Measurements from ENCODE around the gene PCLO. TPM values are rescaled to one million over a fixed set of nuclear protein-coding genes. Genes with fewer than 3 reads are reported as not detected.
"Not testable (repeated sequence)": the region's sequence is repeated elsewhere in the genome, so short reads cannot be mapped to it uniquely, and the experiment has no call there.

Gene PCLO
- total RNA-seq, 1 experiment from 2014 or later, result 1.3 TPM

DNA sequence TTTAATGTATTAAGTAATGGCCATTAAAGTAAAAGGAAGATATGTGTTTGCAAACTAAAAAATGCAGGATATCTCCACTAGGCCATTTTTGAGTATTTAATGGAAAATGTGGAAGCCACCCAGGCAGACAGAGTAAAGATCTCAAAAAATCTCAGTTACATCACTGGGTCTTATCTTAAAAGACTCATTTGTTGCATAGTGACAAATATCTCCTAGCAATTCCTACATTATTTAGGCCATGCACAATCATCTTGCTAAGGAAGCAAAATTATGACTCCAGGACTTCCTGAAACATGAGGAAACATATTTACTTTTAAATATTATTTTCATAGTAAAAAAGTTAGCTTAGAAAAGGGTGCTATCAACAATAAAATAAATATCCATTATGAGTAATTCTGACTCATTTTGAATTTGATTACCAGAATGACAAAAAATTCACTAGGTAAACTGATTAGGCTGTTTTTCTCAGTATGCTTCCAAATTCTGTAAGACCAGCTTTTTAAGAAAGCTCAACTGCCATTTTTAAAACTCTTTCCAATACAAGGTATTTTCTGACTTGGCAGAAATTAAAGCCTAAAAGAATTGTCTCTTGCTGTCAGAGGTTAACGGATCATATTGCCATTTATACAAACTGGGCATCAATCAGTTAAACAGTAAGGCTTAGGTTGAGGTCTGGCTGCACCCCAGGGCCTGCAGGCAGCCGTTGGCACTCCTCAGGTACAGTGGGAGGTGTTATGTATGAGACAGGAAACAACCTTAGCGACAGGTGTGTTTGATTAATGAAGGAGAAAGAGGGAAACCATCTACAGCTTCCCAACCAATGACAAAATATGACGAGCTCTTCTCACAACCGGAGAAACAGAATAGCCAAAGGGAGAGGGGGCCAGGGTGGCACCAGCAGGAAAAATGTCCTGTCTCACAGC, 31.8 kb downstream of the PCLO start:
- DNase-seq (ENCODE audit: low read depth), result no peak

DNA sequence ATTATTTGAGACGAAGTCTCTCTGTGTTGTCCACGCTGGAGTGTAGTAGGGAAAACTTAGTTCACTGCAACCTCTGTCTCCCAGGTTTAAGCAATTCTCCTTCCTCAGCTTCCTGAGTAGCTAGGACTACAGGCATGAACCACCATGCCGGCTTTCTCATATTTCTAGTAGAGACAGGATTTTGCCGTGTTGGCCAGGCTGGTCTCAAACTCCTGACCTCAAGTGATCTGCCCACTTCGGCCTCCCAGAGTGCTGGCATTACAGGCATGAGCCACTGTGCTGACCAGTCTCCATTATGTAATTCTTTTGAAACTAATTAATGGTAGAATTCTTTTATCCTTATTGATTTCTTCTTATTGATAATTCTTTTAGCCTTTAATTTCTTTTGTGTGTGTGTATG, 32.5 kb downstream of the PCLO start:
- DNase-seq (ENCODE audit: low read depth), result no peak

DNA sequence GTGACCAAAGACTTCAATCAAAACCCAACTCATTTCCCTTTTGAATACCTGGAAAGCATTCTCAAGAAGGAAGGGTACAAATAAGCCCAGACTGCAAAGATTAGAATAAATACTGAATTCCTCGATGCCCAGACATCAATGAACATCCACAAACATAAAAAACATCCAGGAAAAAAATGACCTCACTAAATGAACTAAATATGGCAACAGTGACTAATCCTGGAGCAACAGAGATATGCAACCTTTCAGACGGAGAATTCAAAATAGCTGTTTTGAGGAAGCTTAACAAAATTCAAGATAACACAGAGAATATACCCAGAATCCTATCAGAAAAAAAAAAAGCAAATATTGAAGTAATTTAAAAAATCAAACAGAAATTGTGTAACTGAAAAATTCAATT, 43.2 kb downstream of the PCLO start:
- no peak for DNase-seq (ENCODE audit: low read depth)

DNA sequence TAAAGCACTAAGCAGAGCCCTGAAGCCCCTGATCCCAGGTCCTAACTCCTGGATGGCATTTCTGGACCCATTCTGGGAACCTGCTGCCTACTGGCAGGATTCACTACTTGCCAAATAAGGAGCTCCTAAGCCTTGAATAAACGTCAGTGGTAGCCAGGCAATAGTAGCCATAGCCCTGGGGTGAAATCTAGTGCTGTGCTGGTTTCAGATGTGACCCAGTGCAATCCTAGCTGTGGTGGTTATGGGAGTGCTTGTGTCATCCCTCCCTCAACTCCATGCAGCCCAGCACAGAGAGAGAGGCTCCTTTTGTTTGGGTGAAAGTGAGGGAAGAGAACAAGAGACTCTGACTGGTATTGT, 43.7 kb downstream of the PCLO start:
- no peak for DNase-seq (ENCODE audit: low read depth)

DNA sequence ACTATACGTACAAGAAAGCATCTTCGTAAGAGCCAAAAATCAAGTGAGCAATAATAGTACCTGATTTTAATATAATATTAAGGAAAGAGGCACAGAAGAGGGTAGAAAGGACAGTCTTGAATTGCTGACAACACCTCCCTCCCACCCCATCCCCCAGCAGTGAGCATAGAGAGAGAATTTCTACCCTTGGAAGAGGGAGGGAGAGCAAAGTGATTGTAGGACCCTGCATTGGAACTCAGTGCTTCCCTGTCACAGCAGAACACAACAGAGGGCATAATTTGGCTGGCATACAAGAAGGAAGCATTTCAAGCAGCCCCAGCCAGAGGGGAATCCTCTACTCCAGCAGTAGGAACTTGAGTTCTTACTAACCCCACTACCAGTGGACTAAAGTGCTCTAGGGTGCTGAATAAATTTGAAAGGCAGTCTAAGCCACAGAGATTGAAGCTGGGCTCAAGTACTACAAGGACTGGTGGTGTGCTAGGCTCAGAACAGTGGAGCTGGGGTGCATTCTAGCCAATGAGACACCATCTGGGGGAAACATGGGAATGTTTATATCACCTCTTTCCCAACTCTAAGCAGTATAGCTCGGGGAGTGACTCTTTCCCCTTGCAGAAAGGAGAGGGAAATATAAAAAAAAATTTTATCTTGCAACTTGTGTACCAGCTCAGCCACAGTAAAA, 44.2 kb downstream of the PCLO start:
- DNase-seq (ENCODE audit: low read depth), result no peak

DNA sequence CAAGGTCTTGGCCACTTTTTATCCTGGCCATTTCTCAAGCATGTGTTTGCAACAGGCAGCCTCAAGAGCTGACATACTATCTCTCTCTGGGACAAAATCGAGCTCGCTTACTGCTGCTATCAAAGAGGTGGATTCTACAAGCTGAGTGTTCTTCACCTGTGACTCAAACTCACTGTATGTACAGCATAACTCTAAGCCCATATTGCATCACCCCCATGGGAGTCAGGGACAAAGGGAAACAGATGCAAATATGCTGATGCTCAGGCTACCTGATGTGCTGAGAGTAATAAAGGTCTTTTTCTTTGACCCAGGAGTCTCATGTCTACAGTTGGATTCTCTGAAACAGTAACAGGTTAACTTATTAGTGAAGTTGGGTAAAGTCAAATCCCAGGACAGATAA, 45.2 kb downstream of the PCLO start:
- no peak for DNase-seq (ENCODE audit: low read depth)

DNA sequence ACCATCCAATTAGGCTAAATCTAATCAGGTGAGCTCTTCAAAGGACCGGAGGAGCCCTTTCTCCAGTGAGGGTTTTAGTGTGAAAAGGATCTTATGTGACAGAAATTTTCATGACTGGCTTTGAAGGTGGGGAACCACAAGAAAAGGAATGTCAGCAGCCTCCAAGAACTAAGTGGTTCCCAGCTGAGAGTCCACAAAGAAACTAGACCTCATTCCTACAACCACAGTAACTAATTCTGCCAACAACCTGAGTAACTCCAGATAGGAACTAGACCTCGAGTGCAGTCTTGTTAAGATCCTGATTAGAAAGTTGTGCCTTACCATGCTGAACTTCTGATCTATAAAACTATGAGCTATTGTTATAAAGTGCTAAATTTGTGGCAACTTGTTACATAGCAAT, 51.3 kb downstream of the PCLO start:
- no peak for DNase-seq (ENCODE audit: low read depth)

DNA sequence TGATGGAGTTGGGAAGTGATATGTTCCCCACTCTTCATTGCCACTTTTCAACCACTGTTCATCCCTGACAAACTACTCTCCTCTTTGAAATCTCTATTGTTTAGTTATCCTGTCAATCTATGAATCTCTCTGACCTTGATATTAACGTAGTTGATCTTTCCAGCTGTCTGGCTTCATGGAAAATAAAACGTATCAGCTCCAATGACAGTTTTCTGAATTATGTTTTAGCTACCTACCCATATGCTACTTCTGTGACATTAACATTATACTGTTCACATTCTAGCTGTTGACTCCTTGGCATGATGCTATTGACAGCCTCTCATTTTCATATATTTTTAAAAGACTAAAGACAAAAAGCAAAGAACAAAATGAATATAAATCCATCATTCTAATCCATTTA, 53.3 kb downstream of the PCLO start:
- no peak for DNase-seq (ENCODE audit: low read depth)

DNA sequence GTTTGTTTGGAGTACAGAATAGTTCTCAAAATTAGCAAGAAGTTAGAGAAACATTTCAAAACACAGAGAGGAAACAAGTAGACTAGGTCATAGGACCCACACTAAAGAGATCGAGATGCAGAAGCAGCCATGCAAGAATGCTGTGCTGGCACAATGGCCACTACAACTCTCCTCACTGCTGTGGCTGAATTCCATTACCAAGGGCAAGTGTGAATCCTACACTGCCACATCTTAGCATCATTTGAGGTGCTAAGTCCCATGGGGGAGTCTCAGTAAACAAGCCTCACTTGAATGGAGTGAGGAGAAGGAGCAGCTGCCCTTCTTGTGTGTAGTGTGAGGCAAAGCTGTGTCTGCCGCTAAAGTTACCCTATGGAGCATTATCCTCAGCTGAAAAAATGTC, 56.7 kb downstream of the PCLO start:
- no peak for DNase-seq (ENCODE audit: low read depth)

DNA sequence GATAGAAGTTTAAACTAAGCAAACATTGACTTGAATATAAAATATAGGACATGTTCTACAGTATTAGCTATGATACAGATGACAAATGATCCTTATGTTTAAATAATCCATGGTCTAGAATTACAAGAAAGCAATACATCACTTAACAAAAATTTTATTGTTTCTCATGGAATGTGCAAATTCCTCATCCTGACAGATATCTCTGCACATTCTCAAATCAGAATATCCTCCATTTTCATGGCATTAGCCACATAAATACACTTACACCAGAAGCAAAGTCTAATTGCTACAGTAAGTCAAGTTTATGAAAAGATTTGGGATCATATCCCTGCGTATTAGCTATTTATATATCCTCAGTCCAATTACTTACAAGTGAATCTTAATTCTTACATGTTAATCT, 57.6 kb downstream of the PCLO start:
- DNase-seq (ENCODE audit: low read depth), result no peak

DNA sequence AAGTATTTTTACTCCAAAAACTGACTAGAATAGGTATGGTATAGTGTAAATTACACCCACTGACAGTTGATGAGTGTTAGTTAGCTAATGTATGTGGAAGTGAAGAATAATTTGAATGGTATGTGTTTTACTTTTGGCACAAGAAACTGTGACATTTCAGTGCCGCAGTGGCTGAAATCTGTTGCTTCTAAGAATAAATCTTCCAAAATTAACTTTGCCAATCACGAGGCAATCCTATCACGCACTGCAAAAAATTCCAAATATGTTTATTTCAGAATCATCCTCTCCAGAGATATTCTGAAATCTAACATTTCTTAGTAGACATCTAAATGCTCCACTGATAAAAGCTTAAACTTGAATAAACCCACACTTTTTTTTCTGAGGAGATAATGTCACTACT, 61.2 kb downstream of the PCLO start:
- DNase-seq (ENCODE audit: low read depth), result no peak

DNA sequence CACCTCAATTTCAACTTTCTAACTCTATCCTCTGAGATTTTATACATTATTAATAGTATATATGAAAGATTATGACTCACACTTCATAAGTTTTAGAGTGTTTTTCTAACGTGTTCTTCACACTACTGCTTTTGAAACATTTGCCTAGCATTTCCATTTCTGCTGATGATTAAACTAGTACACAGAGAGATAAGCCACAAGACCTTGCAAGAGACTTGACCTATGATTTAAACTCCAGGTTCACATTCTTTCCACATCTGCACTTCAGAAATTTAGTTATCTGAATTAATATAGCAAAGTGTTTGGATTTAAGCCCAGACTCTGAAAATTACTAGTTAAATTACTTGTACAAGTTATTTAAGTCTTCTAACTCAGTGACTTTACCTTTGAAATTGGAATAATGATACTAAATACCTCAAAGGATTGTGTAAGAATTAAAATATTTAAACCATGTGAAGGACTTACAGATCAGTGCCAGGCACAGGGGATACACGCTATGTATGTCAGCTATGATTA, 66.6 kb downstream of the PCLO start:
- no peak for DNase-seq (ENCODE audit: low read depth)

DNA sequence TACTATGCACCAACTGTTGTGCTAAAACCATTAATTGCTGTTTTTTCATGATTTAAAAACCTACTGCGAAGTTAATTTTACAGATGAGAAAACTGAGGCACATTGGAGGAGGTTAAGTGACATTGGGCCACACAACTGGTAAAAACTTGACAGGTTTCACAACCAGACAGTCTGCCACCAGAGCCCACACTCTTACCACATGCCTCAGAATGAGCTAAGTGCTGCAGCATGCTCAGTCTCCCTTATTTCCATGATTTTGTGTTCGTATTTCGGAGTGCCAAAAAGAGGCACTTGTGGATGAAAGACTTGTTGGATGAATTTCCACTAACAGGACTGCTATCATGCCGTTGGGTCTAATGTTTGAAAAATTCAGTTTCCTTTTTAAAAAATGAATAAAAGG, 77.4 kb downstream of the PCLO start:
- DNase-seq (ENCODE audit: low read depth), result no peak

DNA sequence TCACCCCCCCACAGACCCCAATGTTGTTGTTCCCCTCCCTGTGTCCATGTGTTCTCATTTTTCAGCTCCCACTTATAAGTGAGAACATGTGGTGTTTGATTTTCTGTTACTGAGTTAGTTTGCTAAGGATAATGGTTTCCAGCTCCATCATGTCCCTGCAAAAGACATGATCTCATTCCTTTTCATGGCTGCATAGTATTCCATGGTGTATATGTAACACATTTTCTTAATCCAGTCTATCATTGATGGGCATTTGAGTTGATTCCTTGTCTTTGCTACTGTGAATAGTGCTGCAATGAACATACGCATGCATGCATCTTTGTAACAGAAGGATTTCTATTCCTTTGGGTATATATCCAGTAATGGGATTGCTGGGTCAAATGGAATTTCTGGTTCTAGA, 82.8 kb downstream of the PCLO start:
- DNase-seq (ENCODE audit: low read depth), result not testable (repeated sequence)

DNA sequence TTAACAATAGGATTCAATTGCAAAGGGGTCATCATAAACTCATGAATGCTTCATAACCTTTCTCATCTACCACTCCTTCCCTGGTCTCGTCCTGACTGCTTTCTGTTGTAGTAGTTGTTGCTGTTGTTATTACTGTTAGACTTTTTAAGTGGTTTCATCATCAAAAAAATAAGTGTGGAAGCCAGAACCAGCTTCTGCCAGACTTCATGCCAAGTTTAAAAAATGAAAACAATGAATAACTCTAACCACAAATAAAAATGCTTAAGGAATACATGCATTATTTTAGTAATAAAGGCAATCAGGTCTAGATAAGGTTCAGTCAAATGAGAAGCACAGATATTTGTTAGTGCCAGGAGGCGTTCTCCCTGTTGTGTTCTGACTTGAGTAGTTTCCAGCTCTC, 85.4 kb downstream of the PCLO start:
- DNase-seq (ENCODE audit: low read depth), result no peak

DNA sequence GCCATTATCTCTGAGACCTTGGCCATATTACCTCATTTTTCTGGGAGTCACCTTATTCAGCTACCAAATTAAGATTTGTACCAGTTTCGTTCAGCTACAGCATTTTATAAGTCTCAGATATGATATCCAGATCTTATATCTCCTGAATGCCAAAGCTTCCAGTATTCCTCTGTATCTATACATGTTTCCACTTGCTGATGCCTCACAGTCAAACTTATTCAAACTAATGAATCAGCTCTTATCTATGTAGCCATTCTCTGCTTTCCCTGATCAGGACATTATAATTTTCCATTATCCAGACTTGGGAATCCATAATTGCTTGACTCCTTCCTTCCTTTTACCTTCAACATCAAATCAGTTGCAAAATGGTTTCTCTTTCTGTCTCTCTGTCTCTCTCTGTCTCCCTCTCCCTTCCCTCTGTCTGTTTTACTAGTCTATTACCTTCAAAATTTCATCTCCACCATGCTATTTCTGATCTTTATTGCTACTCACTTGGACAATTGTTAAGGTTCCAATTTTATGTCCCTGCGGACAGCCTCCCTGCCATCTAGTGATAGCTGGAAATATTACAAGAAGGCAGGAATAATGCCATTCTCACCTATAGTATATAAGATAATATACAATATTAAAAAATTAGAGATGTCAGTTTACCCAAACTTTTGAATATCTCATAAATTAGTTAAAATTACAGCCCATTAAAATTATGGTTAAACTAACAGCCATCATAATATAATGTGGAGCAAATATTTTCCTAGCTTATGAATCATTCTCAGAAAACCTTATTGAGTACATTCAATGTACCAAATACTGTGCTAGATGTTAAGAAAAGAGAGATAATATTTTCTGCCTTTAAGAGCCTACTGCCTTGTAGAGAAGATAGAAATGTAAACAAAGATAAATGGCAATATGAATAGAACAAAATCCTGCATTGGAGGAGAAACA, 89.8 kb downstream of the PCLO start:
- no peak for DNase-seq (ENCODE audit: low read depth)

DNA sequence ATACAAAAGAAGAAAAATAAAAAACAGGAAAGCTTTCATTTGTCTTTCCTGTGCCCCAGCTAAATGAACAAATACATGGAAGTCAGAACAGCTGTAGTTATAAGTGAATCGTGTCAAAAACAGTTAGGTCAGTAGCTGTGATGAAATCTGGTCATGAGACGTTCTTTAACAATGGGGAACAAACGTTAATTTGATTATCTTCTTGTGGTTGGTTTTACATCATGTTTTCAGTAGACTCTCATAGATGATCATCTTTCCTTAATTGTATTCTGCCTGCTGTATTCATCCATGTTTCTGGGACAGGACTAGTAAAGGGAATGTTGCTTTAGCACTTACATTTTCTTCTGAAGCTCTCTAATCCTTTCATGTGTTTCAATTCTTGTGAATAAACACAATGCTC, 97.0 kb downstream of the PCLO start:
- no peak for DNase-seq (ENCODE audit: low read depth)

DNA sequence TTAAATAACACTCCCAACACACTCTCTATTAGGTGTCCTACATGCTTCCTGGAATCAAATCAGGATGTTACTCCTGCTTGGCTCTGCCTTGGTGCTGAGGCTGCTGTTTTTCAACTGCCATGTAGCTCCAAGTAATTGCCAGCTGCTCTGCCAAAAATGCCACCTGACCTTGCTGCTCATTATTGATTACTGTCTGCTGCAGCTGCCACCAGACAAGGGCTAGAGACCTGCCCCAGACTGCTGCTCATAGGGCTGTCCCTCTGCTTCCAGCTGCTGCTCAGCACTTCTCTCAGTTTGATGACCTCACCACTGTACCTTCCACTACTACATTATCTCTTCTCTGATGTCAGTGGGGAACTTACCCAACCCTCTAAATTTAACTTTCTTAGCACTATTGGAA, 102.5 kb downstream of the PCLO start:
- DNase-seq (ENCODE audit: low read depth), result no peak

DNA sequence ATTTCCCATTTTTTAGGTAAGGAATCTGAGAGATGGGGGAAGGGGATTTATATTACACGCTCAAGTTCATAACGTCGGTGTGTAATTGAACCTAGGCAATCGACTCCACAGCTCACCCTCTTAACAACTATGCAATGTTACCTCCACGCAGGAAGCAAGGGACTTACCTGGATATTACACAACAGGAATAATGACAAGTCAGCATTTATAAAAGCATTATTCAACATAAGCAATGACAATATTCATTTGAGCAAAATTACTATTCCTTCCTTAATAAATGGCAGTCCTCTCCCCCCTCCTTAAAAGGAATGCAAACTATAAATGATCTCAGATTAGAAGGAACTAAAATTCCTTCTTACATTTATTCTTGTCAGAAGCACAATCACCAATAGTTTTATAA, 104.0 kb downstream of the PCLO start:
- DNase-seq (ENCODE audit: low read depth), result no peak

DNA sequence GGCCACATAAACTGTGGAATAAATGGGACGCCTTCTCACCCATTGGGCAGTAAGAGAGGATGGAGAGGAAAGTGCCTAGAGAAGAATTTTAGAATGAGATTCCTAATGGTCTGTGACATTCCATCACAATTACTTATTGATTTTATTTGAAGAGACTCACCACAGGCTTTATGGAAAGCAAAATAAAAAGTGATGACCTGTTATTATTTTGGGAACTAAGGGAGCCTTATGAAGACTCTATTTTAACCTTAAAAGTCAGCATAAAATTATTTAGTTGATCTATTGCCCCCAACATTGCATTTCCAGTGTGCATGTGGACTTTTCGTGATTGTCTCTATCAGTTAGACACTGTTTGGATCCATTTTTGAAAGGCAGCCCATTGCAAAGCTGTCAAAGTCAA, 107.5 kb downstream of the PCLO start:
- no peak for DNase-seq (ENCODE audit: low read depth)

DNA sequence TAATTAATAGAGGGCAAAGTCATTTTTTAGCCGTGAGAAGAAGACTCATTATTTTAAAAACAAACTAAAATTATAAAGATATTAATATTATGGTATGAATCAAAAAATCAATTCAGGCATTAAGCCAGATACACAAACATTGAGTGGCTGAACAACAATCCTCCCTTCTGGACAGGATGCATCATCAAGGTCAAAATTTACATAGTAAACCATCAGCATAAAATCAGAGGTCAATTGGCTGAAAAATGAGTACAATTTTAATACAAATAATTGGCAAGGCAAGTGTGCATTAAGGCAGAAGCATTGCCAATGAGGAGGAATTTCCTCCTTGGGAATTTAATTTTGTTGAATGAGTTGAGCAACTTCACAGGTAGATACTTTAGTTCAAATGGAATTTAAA, 108.2 kb downstream of the PCLO start:
- no peak for DNase-seq (ENCODE audit: low read depth)

DNA sequence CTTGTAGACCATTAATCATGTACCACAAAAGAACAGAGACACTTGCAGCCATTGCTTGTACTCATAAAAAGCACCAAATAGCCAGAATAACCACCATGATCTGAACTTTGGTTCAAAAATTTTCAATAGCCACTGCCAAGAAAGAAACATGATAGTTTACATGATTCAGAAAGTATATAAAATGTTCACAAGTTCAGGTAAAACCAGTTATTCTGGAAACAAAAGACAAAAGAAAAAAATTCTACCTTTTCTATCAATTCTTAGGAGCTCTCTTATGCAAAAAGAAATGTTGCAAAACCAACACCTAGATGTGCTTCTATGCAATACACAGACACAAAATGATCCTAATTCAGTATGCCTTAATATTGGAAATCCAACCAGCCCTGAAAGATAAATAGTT, 108.7 kb downstream of the PCLO start:
- DNase-seq (ENCODE audit: low read depth), result no peak

All from RPMI7951 (cell line).